ENCODE results near the gene TPMT.
"Not testable (repeated sequence)": the region's sequence is repeated elsewhere in the genome, so short reads cannot be mapped to it uniquely, and the experiment has no call there.

TPMT gene

GRCh38 chr6:18154507-18155149 lies at the start of gene TPMT:
TSS of gene TPMT (minus strand) at chr6:18155077. CDS start at chr6:18149127, 5,950 bp downstream.
- DNase-seq: peak in 4 of 56 donors; percentile 25 to 99 (median 44)

GRCh38 chr6:18203786-18204185 lies 48.9 kb upstream of the TPMT start:
- peak in 1 of 56 donors; percentile 3 for DNase-seq

- DNase-seq: no peak
Observed at GRCh38 chr6:18192026-18192425, 37.1 kb upstream of the TPMT start.

GRCh38 chr6:18189196-18189595 lies 34.3 kb upstream of the TPMT start:
- no peak for DNase-seq

- DNase-seq: no peak
Observed at GRCh38 chr6:18187701-18188100, 32.8 kb upstream of the TPMT start.

- no peak for DNase-seq
Observed at GRCh38 chr6:18186540-18187250, 31.8 kb upstream of the TPMT start.

GRCh38 chr6:18186033-18186432 lies 31.2 kb upstream of the TPMT start:
- no peak for DNase-seq

- no peak for DNase-seq
Observed at GRCh38 chr6:18185624-18186023, 30.7 kb upstream of the TPMT start.

- no peak for DNase-seq
Observed at GRCh38 chr6:18183766-18184165, 28.9 kb upstream of the TPMT start.

- DNase-seq: no peak
Observed at GRCh38 chr6:18182568-18182967, 27.7 kb upstream of the TPMT start.

- DNase-seq: peak in 12 of 56 donors; percentile 1 to 57 (median 5)
Observed at GRCh38 chr6:18179770-18180356, 25.0 kb upstream of the TPMT start.

GRCh38 chr6:18178960-18179615 lies 24.2 kb upstream of the TPMT start:
- DNase-seq: no peak

- DNase-seq: no peak
Observed at GRCh38 chr6:18177286-18177965, 22.5 kb upstream of the TPMT start.

GRCh38 chr6:18176198-18176597 lies 21.3 kb upstream of the TPMT start:
- DNase-seq: not testable (repeated sequence)

GRCh38 chr6:18171871-18172270 lies 17.0 kb upstream of the TPMT start:
- no peak for DNase-seq

- no peak for DNase-seq
Observed at GRCh38 chr6:18168264-18168663, 13.4 kb upstream of the TPMT start.

- no peak for DNase-seq
Observed at GRCh38 chr6:18166312-18167036, 11.6 kb upstream of the TPMT start.

GRCh38 chr6:18165751-18166150 lies 10.9 kb upstream of the TPMT start:
- DNase-seq: no peak

- no peak for DNase-seq
Observed at GRCh38 chr6:18162401-18162800, 7.5 kb upstream of the TPMT start.

- DNase-seq: peak in 1 of 56 donors; percentile 1
Observed at GRCh38 chr6:18161431-18161830, 6.6 kb upstream of the TPMT start.

- DNase-seq: no peak
Observed at GRCh38 chr6:18160911-18161310, 6.0 kb upstream of the TPMT start.
